Renal pelvis (tissue), 4 donors: ENCODE measurements around the gene C1QTNF2. TPM values are rescaled to one million over a fixed set of nuclear protein-coding genes. Genes with fewer than 3 reads are reported as not detected.

Source experiments
- DNase-seq: peaks from one replicate; pipeline ENCODE4 v3.0.0-alpha.2; 2013
- polyA plus RNA-seq, 3 donors: library from polyadenylated mRNA; unstranded; fragments of 120-200 nt; gene quantifications; one replicate each; pipeline ENCODE4 v1.2.1, GENCODE V29; 2013; ENCODE audit not compliant: insufficient read length in 3 of 3

Gene C1QTNF2
- polyA plus RNA-seq, 3 donors: 1.1 to 1.7 (median 1.3) TPM

GRCh38 chr5:160306696-160307095 lies 63.7 kb downstream of the C1QTNF2 start:
- no peak for DNase-seq

GRCh38 chr5:160305319-160305718 lies 65.1 kb downstream of the C1QTNF2 start:
- DNase-seq: no peak

GRCh38 chr5:160303690-160304089 lies 66.7 kb downstream of the C1QTNF2 start:
- no peak for DNase-seq

GRCh38 chr5:160298189-160298588 lies 72.2 kb downstream of the C1QTNF2 start:
- DNase-seq: no peak

- no peak for DNase-seq
Measured at GRCh38 chr5:160297776-160298175, 72.7 kb downstream of the C1QTNF2 start.

Other genes with a start within 250 kb of the C1QTNF2 start
- under 1 TPM in 2 of 3 donors, not detected in 1; 0.19 to 0.40 TPM for gene FABP6, start 141.1 kb downstream of the C1QTNF2 start, polyA plus RNA-seq
- gene CCNJL, start 58.1 kb downstream of the C1QTNF2 start, polyA plus RNA-seq: 1 to 10 TPM; 8.0 to 9.1 (median 8.5) TPM
- gene FAM200C, start 29.4 kb upstream of the C1QTNF2 start, polyA plus RNA-seq: 10 to 100 TPM; 13.1 to 16.7 (median 16.7) TPM
- gene SLU7, start 48.5 kb upstream of the C1QTNF2 start, polyA plus RNA-seq: 10 to 100 TPM; 57.4 to 76.1 (median 69.8) TPM
- 10 to 100 TPM; 67.9 to 80.3 (median 76.3) TPM for gene PTTG1, start 51.2 kb upstream of the C1QTNF2 start, polyA plus RNA-seq